H1 (cell line): ENCODE data around the gene ID2. TPM values are rescaled to one million over a fixed set of nuclear protein-coding genes. Genes with fewer than 3 reads are reported as not detected.

Source experiments
- CTCF ChIA-PET: fragments of 300-600 bp; sonication (Branson Sonifier 250); formaldehyde crosslinking; loops from one replicate; lab custom pipeline; 2021; ENCODE audit not compliant: partially characterized antibody; lab: Charles Lee
- POLR2A ChIA-PET: fragments of 300-600 bp; sonication (Branson Sonifier 250); formaldehyde crosslinking; loops from one replicate; lab custom pipeline; 2021; ENCODE audit warnings: inconsistent platforms; ENCODE audit not compliant: partially characterized antibody; lab: Charles Lee
- DNase-seq, 2 experiments: peaks; one replicate each; pipeline versions ENCODE4 v3.0.0 to v3.0.0-alpha.2; 2010 to 2022; ENCODE audit warnings: low spot score in 2 of 2, low read depth in 1 of 2, mixed read lengths in 1 of 2
- FAIRE-seq: peaks from 2 replicates; lab custom pipeline; 2011; peaks lifted over from hg19 to GRCh38; lab: Jason Lieb, UNC
- H2AFZ ChIP-seq: 2 replicates; pipeline ENCODE4 v1.8.1; 2012; ENCODE audit warnings: low read length, inconsistent platforms
- H2AK5ac ChIP-seq: 2 replicates; pipeline ENCODE4 v1.6.1; 2013; ENCODE audit warnings: low read depth, low read length
- H2BK120ac ChIP-seq: replicated peaks from 2 replicates; pipeline ENCODE3; 2013; ENCODE audit warnings: low read depth, low read length, inconsistent platforms
- H2BK12ac ChIP-seq: 2 replicates; pipeline ENCODE4 v1.6.1; 2013; ENCODE audit warnings: low read depth, low read length
- H2BK15ac ChIP-seq: 2 replicates; pipeline ENCODE4 v1.6.1; 2013; ENCODE audit warnings: low read length
- H2BK20ac ChIP-seq: 2 replicates; pipeline ENCODE4 v1.6.1; 2013; ENCODE audit warnings: low read length
- H2BK5ac ChIP-seq: 2 replicates; pipeline ENCODE4 v1.6.1; 2013; ENCODE audit warnings: low read depth, low read length
- H3K14ac ChIP-seq: 2 replicates; pipeline ENCODE4 v1.6.1; 2013; ENCODE audit warnings: inconsistent platforms; ENCODE audit not compliant: insufficient read length
- H3K18ac ChIP-seq: 2 replicates; pipeline ENCODE4 v1.6.1; 2013; ENCODE audit warnings: low read length; ENCODE audit errors: extremely low read depth
- H3K23ac ChIP-seq: 2 replicates; pipeline ENCODE4 v1.6.1; 2013; ENCODE audit warnings: inconsistent platforms; ENCODE audit not compliant: insufficient read length
- H3K23me2 ChIP-seq: 2 replicates; pipeline ENCODE4 v1.6.1; 2013; ENCODE audit warnings: low read depth, low read length
- H3K27ac ChIP-seq: 2 replicates; pipeline ENCODE4 v1.6.1; 2011; ENCODE audit warnings: low read depth, low read length, inconsistent platforms
- H3K27me3 ChIP-seq, 4 experiments: replicated peaks in 1 of 4; 1 replicate in 1 of 4; 2 replicates in 3 of 4; pipeline versions ENCODE4 v1.6.1 to v1.8.1; 2011 to 2013; ENCODE audit warnings: low read length in 3 of 4, mild to moderate bottlenecking in 3 of 4, inconsistent platforms in 2 of 4, mixed read lengths in 2 of 4, moderate library complexity in 1 of 4; ENCODE audit not compliant: control insufficient read depth in 3 of 4, insufficient read depth in 3 of 4; ENCODE audit errors: extremely low read depth in 1 of 4
- H3K36me3 ChIP-seq, 4 experiments: 2 replicates each; pipeline versions ENCODE4 v1.6.1 to v1.8.1; 2011 to 2013; ENCODE audit warnings: mild to moderate bottlenecking in 4 of 4, low read length in 3 of 4, moderate library complexity in 2 of 4, control low read depth in 1 of 4, inconsistent platforms in 1 of 4; ENCODE audit not compliant: insufficient read depth in 4 of 4, control insufficient read depth in 2 of 4
- H3K4ac ChIP-seq: replicated peaks from 2 replicates; pipeline ENCODE3; 2013; ENCODE audit warnings: low read length, low read depth, mixed read lengths, inconsistent platforms; ENCODE audit not compliant: insufficient read length
- H3K4me1 ChIP-seq, 4 experiments: replicated peaks in 1 of 4; 1 replicate in 1 of 4; 2 replicates in 3 of 4; pipeline versions ENCODE4 v1.6.1 to v1.8.1; 2011 to 2013; ENCODE audit warnings: low read length in 3 of 4, inconsistent platforms in 2 of 4, mixed read lengths in 1 of 4; ENCODE audit not compliant: insufficient read depth in 4 of 4, control insufficient read depth in 3 of 4
- H3K4me2 ChIP-seq, 2 experiments: 2 replicates each; pipeline versions ENCODE4 v1.6.1 to v1.8.1; 2011 to 2013; ENCODE audit warnings: low read depth in 2 of 2, low read length in 2 of 2, control low read depth in 1 of 2, inconsistent platforms in 1 of 2, mild to moderate bottlenecking in 1 of 2; ENCODE audit not compliant: insufficient read depth in 1 of 2
- H3K4me3 ChIP-seq, 4 experiments: fragments of 200-600, 300-600 bp in 1 of 4; sonication (generic), shearing (Covaris generic), sonication (Bioruptor Twin) in 1 of 4; 2 replicates each; pipeline versions ENCODE4 v1.5.1 to v1.8.1; 2011 to 2016; ENCODE audit warnings: low read length in 4 of 4, low read depth in 3 of 4, control low read depth in 2 of 4, inconsistent platforms in 2 of 4, mild to moderate bottlenecking in 2 of 4, mixed read lengths in 1 of 4, moderate library complexity in 1 of 4; ENCODE audit not compliant: insufficient read depth in 2 of 4; ENCODE audit errors: extremely low read depth in 1 of 4
- H3K56ac ChIP-seq: replicated peaks from 2 replicates; pipeline ENCODE3; 2013; ENCODE audit warnings: low read depth, mild to moderate bottlenecking, mixed read lengths, low read length, inconsistent platforms; ENCODE audit not compliant: insufficient read length
- H3K79me1 ChIP-seq: 2 replicates; pipeline ENCODE4 v1.6.1; 2013; ENCODE audit warnings: low read depth, low read length, control low read depth
- H3K79me2 ChIP-seq, 2 experiments: 2 replicates each; pipeline versions ENCODE4 v1.6.1 to v1.8.1; 2012 to 2013; ENCODE audit warnings: low read length in 2 of 2, mild to moderate bottlenecking in 2 of 2, inconsistent platforms in 1 of 2; ENCODE audit not compliant: insufficient read depth in 2 of 2, control insufficient read depth in 1 of 2
- H3K9ac ChIP-seq, 4 experiments: replicated peaks in 1 of 4; 1 replicate in 1 of 4; 2 replicates in 3 of 4; pipeline versions ENCODE4 v1.6.1 to v1.8.1; 2011 to 2013; ENCODE audit warnings: low read depth in 3 of 4, low read length in 3 of 4, control low read depth in 2 of 4, mild to moderate bottlenecking in 2 of 4, moderate library complexity in 2 of 4, inconsistent platforms in 1 of 4; ENCODE audit errors: extremely low read depth in 1 of 4
- H3K9me3 ChIP-seq, 2 experiments: 2 replicates each; pipeline versions ENCODE4 v1.6.1 to v1.8.1; 2012 to 2013; ENCODE audit warnings: mild to moderate bottlenecking in 2 of 2, moderate library complexity in 2 of 2, control low read depth in 1 of 2, inconsistent platforms in 1 of 2, low read depth in 1 of 2, low read length in 1 of 2, mixed read lengths in 1 of 2; ENCODE audit not compliant: insufficient read depth in 2 of 2
- H4K20me1 ChIP-seq, 2 experiments: replicated peaks in 1 of 2; 2 replicates each; pipeline versions ENCODE3 to v1.8.1; 2011 to 2013; ENCODE audit warnings: inconsistent platforms in 2 of 2, low read length in 2 of 2, mild to moderate bottlenecking in 1 of 2; ENCODE audit not compliant: insufficient read depth in 2 of 2, control insufficient read depth in 1 of 2
- H4K5ac ChIP-seq: 2 replicates; pipeline ENCODE4 v1.6.1; 2013; ENCODE audit warnings: low read length, low read depth, mixed read lengths, inconsistent platforms; ENCODE audit not compliant: insufficient read length
- H4K8ac ChIP-seq: 2 replicates; pipeline ENCODE4 v1.8.0; 2013; ENCODE audit warnings: mild to moderate bottlenecking, moderate library complexity, low read length, inconsistent platforms; ENCODE audit not compliant: insufficient read depth; ENCODE audit errors: extremely low read depth
- H4K91ac ChIP-seq: replicated peaks from 2 replicates; pipeline ENCODE3; 2013; ENCODE audit warnings: low read length, mixed read lengths, inconsistent platforms; ENCODE audit not compliant: insufficient read length
- ATF3 ChIP-seq: IDR thresholded peaks from 2 replicates; pipeline ENCODE4 v1.6.1; 2011; ENCODE audit warnings: low read depth, mild to moderate bottlenecking, low read length; ENCODE audit not compliant: insufficient read depth
- CEBPB ChIP-seq: IDR thresholded peaks from 2 replicates; pipeline ENCODE4 v1.6.1; 2012; ENCODE audit warnings: low read depth, low read length
- CTBP2 ChIP-seq: IDR thresholded peaks from 2 replicates; pipeline ENCODE4 v1.7.0; 2011; ENCODE audit warnings: borderline replicate concordance, mild to moderate bottlenecking, moderate library complexity, mixed read lengths, low read length; ENCODE audit not compliant: insufficient read depth, insufficient read length
- EP300 ChIP-seq, 2 experiments: IDR thresholded peaks; 1 replicate in 1 of 2; 2 replicates in 1 of 2; pipeline ENCODE4 v1.6.1; 2011 to 2012; ENCODE audit warnings: low read depth in 2 of 2, low read length in 2 of 2, mild to moderate bottlenecking in 2 of 2, borderline replicate concordance in 1 of 2, inconsistent platforms in 1 of 2, moderate library complexity in 1 of 2
- GTF2F1 ChIP-seq: IDR thresholded peaks from 2 replicates; pipeline ENCODE4 v1.6.1; 2012; ENCODE audit warnings: low read depth, low read length, improper control_type of control experiment, borderline replicate concordance
- MAFK ChIP-seq: IDR thresholded peaks from 2 replicates; pipeline ENCODE4 v1.6.1; 2012; ENCODE audit warnings: low read depth, mild to moderate bottlenecking, improper control_type of control experiment, low read length
- POLR2AphosphoS5 ChIP-seq: IDR thresholded peaks from 2 replicates; pipeline ENCODE4 v1.6.1; 2011; ENCODE audit warnings: low read depth, low read length
- RBBP5 ChIP-seq: IDR thresholded peaks from 2 replicates; pipeline ENCODE4 v1.7.1; 2012; ENCODE audit warnings: low read depth, mild to moderate bottlenecking, inconsistent platforms, low read length, moderate library complexity, borderline replicate concordance
- SAP30 ChIP-seq: fragments of 300-600 bp; sonication (generic); IDR thresholded peaks from 2 replicates; pipeline ENCODE4 v1.7.1; 2012; ENCODE audit warnings: low read length, moderate library complexity, mild to moderate bottlenecking, inconsistent platforms; ENCODE audit not compliant: insufficient read depth, insufficient replicate concordance
- SIRT6 ChIP-seq: IDR thresholded peaks from one replicate; pipeline ENCODE4 v1.7.1; 2012; ENCODE audit warnings: low read length, inconsistent platforms
- SP1 ChIP-seq: IDR thresholded peaks from 2 replicates; pipeline ENCODE4 v1.6.1; 2011; ENCODE audit warnings: low read depth, low read length
- TAF7 ChIP-seq: optimal IDR thresholded peaks from 2 replicates; pipeline ENCODE3; 2011; ENCODE audit warnings: low read depth, mild to moderate bottlenecking, inconsistent platforms, low read length, moderate library complexity, borderline replicate concordance
- WGBS, 2 experiments: shearing (Covaris generic) in 1 of 2; methylation state at CpG; one replicate each; pipeline versions ENCODE4 v1.1.6 to v1.1.7; 2013 to 2015; ENCODE audit warnings: low lambda C conversion rate in 2 of 2, mixed read lengths in 2 of 2, inconsistent platforms in 1 of 2, low coverage in 1 of 2, missing lambda C conversion rate in 1 of 2; ENCODE audit not compliant: insufficient replicate concordance in 2 of 2, insufficient coverage in 1 of 2, insufficient read length in 1 of 2; ENCODE audit errors: extremely low coverage in 1 of 2, missing lambda C conversion rate in 1 of 2; 5-methylcytosine and 5-hydroxymethylcytosine counted together
- polyA plus RNA-seq, 7 experiments: library from polyadenylated mRNA; depleted of rRNA in 3 of 7; stranded (reverse) in 5 of 7; unstranded in 2 of 7; fragments of >200 nt in 5 of 7; fragments of 200-250 nt in 2 of 7; gene quantifications; 1 replicate in 5 of 7; 2 replicates in 1 of 7; 4 replicates in 1 of 7; pipeline versions ENCODE4 v1.2.1 to v1.2.3, GENCODE V29; 2011 to 2013; ENCODE audit warnings: missing spikeins in 2 of 7, mixed read lengths in 2 of 7
- total RNA-seq: library from RNA; stranded (reverse); fragmentation: NEBNext Ultra II Directional; extraction: Animal tissue kit (Norgen Biotek cat#: 25700); gene quantifications from 2 replicates; pipeline ENCODE4 v1.2.1, GENCODE V29; 2021

Gene ID2
- total and polyA plus RNA-seq, 2 of the 8 experiments (the other 6 are each of a cell fraction or from before 2014, with no cell fraction given): 36.7 to 214 TPM

DNA sequence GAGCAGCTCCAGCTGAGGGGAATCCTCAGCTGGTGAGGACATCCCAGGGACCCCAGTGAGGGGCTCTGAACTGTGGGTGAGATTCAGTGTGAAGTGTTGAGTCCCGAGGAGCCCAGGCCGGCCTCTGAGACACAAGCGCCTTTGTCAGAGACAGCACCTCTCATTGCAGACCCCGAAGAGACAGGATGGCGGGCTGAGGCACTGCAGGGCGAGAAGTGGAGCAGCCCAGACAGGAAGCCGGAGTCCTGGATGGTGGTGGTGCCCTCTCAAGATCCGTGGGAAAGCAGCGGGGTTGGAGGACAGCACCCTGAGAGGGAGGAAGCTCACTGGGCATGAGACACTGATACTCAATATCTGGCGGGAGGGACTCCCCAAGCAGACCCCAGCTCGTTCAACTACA is 49.1 kb upstream of the ID2 start:
- no peak overlapping the region for H4K91ac ChIP-seq
- no peak overlapping the region for H3K27ac ChIP-seq
- no peaks in the 10 kb centered on the region for H3K79me2 ChIP-seq
- DNase-seq: no peak
- no peak overlapping the region for H2BK5ac ChIP-seq
- 79% methylated on average over 11 of the region's 11 CpGs; no CpG with 5 or more reads in 1 of the 2 experiments for WGBS, 2 experiments
- H3K14ac ChIP-seq: no peak overlapping the region
- ChIA-PET POLR2A (interaction anchor here (0.6 to 1.2 kb wide), 4 partner anchors 10 to 781 kb away, joined by 3 to 4 read pairs (median 3); no protein-coding TSS in a partner anchor), CTCF (interaction anchor here (0.6 to 1.7 kb wide), 3 partner anchors 9 to 236 kb away, joined by 3 to 5 read pairs (median 3); no protein-coding TSS in a partner anchor)
- no peak overlapping the region for H3K4ac ChIP-seq
- no peak overlapping the region for H3K4me2 ChIP-seq
- H2AK5ac ChIP-seq: no peak overlapping the region
- no peak overlapping the region for H2BK20ac ChIP-seq
- H3K4me1 ChIP-seq: peaks cover 3 to 20% (median 15%) of the 10 kb centered on the region in 4 experiments
- no peak overlapping the region; the same call in 1 of the 2 replicates for H2BK12ac ChIP-seq
- H3K4me3 ChIP-seq: no peak overlapping the region
- H4K8ac ChIP-seq: no peak overlapping the region
- H3K9ac ChIP-seq: no peak overlapping the region
- no peaks in the 10 kb centered on the region for H4K20me1 ChIP-seq
- no peaks in the 10 kb centered on the region for H3K79me1 ChIP-seq
- H3K36me3 ChIP-seq: no peaks in the 10 kb centered on the region
- no peak overlapping the region for H3K23ac ChIP-seq
- H2BK15ac ChIP-seq: no peak overlapping the region
- H3K27me3 ChIP-seq: peaks cover 0 to 2% (median 0%) of the 10 kb centered on the region in 4 experiments; a peak in 1 of 7 replicates
- H3K56ac ChIP-seq: no peak overlapping the region
- no peak overlapping the region for H4K5ac ChIP-seq
- no peak overlapping the region for H3K18ac ChIP-seq
- H2BK120ac ChIP-seq: no peak overlapping the region
- H2AFZ ChIP-seq: no peak overlapping the region
- no peaks in the 10 kb centered on the region for H3K9me3 ChIP-seq
- FAIRE-seq: no peak
- no peaks in the 10 kb centered on the region for H3K23me2 ChIP-seq
- TF ChIP-seq ATF3 (no peak), CEBPB (no peak), EP300 (IDR thresholded peaks at IDR 0.05; ENCODE audit: borderline replicate concordance in 1 of 2, low read depth in 2 of 2, low read length in 2 of 2) (no peak), SAP30 (no peak), POLR2AphosphoS5 (no peak), TAF7 (no peak), CTBP2 (no peak), GTF2F1 (no peak), MAFK (no peak), RBBP5 (no peak), SP1 (no peak), SIRT6 (no peak)
